Upper lobe of left lung (tissue), 4 donors: ENCODE measurements around the gene SSR4.

ENCODE experiments used
- EP300 ChIP-seq, 4 donors: sonication (generic); formaldehyde crosslinking; IDR thresholded peaks; one replicate each; pipeline ENCODE4 v1.5.1; 2017; ENCODE audit warnings: antibody characterized with exemption in 4 of 4, control low read depth in 2 of 4
- POLR2AphosphoS5 ChIP-seq, 2 donors: sonication (generic); formaldehyde crosslinking; IDR thresholded peaks; one replicate each; pipeline ENCODE4 v1.5.1; 2017; ENCODE audit warnings: antibody characterized with exemption in 2 of 2
- TF ChIP-seq, protein P1 (sequence below), 6 experiments: fragments of 450-650 bp in 4 of 6; fragments of 200-600 bp in 2 of 6; sonication (generic) in 2 of 6; IDR thresholded peaks; one replicate each; pipeline ENCODE4 v1.5.1; 2016 to 2019; ENCODE audit warnings: antibody characterized with exemption in 6 of 6

GRCh38 chrX:153827016-153827415 lies 32.5 kb downstream of the SSR4 start:
- TF ChIP-seq POLR2AphosphoS5 (IDR thresholded peaks at IDR 0.05) (no peak), EP300 (IDR thresholded peaks at IDR 0.05) (no peak)
- TF ChIP-seq, protein P1, sequence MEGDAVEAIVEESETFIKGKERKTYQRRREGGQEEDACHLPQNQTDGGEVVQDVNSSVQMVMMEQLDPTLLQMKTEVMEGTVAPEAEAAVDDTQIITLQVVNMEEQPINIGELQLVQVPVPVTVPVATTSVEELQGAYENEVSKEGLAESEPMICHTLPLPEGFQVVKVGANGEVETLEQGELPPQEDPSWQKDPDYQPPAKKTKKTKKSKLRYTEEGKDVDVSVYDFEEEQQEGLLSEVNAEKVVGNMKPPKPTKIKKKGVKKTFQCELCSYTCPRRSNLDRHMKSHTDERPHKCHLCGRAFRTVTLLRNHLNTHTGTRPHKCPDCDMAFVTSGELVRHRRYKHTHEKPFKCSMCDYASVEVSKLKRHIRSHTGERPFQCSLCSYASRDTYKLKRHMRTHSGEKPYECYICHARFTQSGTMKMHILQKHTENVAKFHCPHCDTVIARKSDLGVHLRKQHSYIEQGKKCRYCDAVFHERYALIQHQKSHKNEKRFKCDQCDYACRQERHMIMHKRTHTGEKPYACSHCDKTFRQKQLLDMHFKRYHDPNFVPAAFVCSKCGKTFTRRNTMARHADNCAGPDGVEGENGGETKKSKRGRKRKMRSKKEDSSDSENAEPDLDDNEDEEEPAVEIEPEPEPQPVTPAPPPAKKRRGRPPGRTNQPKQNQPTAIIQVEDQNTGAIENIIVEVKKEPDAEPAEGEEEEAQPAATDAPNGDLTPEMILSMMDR (IDR thresholded peaks at IDR 0.05) = no peak
